ENCODE results near the gene SERINC4.

The SERINC4 gene

GRCh38 chr15:43799209-43799944 lies 643 bp downstream of the SERINC4 start:
- in situ Hi-C loops (cut with MboI; ENCODE audit: low sequenced_read_pairs) = no loop called here

GRCh38 chr15:43796566-43796965 lies 3.5 kb downstream of the SERINC4 start:
- in situ Hi-C loops (cut with MboI; ENCODE audit: low sequenced_read_pairs) = no loop called here

DNA sequence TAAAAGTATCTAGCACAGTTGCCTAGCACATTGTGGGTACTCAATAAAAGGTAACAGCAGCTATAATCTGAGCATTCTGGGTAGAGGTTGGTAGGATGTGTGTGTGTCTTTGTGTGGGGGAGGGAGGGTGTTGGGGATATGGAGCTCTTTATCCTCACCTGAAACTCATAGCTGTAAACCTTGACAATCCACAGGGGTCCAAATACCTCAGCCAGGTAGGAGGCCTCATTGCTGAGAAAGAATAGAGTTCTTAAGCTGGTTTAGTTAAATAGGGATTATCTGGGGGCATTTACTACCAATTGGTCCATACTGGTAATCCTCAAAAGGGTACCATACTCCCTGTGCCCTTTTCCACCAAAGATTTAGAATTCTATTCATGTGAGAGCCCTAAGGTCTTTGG lies 4.0 kb downstream of the SERINC4 start:
- in situ Hi-C loops (cut with MboI; ENCODE audit: low sequenced_read_pairs) = no loop called here

DNA sequence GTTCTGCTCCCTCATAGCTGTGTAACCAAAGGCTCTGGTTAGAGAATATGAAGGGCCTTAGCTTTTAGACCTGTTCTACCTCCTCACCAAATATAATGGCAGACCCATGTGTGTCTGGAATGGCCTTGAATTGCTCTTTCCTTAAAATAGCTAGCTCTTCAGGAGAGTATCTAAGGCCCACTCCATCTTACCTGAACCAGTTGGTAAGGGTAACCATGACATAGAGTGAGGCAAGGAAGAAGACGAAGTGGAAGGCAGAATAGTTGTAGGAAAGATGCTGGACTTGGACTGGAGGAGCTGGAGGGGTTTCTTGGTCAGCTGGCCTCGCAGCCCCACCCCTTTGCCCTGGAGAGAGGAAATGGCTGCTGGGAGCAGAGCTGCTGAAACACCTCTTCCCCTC lies 4.8 kb downstream of the SERINC4 start:
- in situ Hi-C loops (cut with MboI; ENCODE audit: low sequenced_read_pairs) = no loop called here

- in situ Hi-C loops (cut with MboI; ENCODE audit: low sequenced_read_pairs) = no loop called here
Measured at GRCh38 chr15:43794269-43795037, 5.6 kb downstream of the SERINC4 start.

DNA sequence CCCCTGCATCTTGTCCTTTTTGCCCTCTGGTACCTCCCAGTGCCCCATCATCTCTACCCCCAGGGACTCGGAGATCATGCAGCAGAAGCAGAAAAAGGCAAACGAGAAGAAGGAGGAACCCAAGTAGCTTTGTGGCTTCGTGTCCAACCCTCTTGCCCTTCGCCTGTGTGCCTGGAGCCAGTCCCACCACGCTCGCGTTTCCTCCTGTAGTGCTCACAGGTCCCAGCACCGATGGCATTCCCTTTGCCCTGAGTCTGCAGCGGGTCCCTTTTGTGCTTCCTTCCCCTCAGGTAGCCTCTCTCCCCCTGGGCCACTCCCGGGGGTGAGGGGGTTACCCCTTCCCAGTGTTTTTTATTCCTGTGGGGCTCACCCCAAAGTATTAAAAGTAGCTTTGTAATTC lies 6.4 kb downstream of the SERINC4 start:
- in situ Hi-C loops (cut with MboI; ENCODE audit: low sequenced_read_pairs) = no loop called here

GRCh38 chr15:43792761-43793476 lies 7.1 kb downstream of the SERINC4 start:
- in situ Hi-C loops (cut with MboI; ENCODE audit: low sequenced_read_pairs) = no loop called here

DNA sequence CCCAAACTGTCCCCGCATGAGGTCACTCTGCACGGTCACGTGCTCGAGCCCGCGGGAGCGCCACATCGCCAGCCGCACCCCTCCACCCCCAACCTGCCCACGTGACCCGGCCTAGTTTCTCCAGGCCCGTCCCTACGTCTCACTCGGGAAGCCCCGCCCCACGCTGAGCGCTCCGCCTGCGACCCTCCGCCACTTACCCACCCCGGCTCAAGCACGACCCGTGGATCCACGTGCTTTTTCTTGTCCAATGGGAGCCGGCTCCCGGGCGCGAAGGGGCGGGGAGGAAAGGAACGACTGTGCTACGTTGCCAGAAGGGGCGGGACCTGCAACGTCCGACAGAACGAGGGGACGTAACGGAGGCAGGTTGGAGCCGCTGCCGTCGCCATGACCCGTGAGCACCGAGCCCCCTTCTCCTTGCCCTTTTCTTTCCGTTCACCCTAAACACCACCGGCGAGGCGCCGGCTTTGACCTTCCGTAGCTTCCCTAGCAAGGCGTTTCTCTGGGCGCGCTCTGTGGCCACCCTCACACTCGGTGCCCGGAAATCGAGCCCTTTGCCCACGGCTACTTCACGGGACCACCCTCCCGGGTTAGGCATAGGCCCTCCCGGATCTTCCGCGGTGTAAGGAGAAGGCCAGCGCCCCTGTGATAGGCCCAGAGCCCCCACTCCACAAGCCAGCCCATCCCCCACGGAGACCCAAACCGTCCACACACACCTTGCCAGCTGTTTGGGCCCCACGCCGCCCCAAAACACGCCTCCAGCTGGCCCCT lies 7.8 kb downstream of the SERINC4 start, which contains the start of gene SERF2:
Gene SERF2 (plus strand): TSS at position 328 of the 768 bp plus-strand sequence. CDS start 57 bp downstream, at position 385.
- in situ Hi-C loops (cut with MboI; ENCODE audit: low sequenced_read_pairs) = no loop called here

GRCh38 chr15:43789409-43789808 lies 10.6 kb downstream of the SERINC4 start:
- in situ Hi-C loops (cut with MboI; ENCODE audit: low sequenced_read_pairs) = no loop called here

GRCh38 chr15:43779016-43779415 lies 21.0 kb downstream of the SERINC4 start:
- in situ Hi-C loops (cut with MboI; ENCODE audit: low sequenced_read_pairs) = no loop called here

DNA sequence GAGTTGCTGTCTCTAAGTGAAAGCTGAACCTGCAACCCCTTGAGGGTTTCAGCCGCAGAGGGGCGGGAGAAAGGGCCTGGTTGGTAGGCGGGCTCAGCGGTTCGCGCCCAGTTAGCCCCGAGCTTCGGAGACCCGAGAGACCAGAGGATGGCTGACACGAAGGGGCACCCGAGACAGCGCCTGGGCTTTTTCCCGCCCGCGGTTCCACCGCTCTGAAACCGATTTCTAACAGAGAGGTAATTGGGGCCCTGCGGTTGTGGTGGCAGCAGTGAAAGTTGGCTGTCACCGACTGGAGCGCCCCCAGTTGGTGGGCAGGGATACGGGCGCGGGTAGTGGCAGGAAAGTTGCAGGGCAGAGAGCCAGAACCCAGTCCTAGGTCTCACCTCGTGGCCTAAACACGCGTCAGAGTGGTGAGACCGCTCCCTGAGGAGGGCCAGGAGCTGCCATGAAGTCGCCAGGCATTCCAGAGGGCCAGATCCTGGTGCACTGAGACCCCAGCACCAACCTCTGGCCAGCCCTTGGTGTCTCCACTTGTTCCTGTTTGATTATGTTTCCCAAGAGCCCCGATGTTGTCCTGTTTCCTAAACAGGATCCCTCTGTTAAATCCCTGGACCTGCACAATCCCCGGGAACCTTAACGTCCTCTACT lies 22.6 kb downstream of the SERINC4 start:
- in situ Hi-C loops (cut with MboI; ENCODE audit: low sequenced_read_pairs) = no loop called here

DNA sequence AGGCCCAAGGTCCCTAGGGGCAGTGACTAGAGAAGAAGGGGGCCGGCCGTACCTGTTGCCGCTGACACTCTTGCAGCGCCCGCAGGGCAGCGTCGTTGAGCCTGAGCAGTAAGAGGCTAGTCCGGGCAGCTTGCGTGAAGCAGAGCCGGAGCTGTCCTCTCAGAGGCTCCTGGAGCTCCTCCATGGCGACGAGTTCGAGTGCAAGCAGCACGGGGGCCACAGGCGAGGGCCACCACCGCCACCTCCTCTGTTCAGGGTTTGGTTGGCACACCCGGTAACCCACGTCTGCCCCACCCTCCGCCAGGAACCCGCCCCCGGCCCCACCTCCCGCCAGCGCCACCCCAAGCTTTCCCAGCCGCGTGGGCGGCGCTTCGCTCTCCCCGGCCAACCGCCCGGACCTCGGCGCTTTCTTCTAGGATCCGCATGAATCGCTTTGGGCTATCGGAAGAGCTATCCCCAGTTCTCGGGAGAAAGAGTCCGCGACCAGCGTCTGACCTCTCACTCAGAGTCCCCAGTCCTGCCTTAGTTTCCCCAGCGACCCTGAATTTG lies 23.2 kb downstream of the SERINC4 start, which contains the start of gene ELL3:
Gene ELL3 (minus strand): TSS at position 249 of the 549 bp plus-strand sequence. CDS start 65 bp downstream, at position 184.
- in situ Hi-C loops (cut with MboI; ENCODE audit: low sequenced_read_pairs) = no loop called here

GRCh38 chr15:43776101-43776717 lies 23.8 kb downstream of the SERINC4 start:
- in situ Hi-C loops (cut with MboI; ENCODE audit: low sequenced_read_pairs) = no loop called here

GRCh38 chr15:43775411-43775965 lies 24.5 kb downstream of the SERINC4 start:
- in situ Hi-C loops (cut with MboI; ENCODE audit: low sequenced_read_pairs) = no loop called here

DNA sequence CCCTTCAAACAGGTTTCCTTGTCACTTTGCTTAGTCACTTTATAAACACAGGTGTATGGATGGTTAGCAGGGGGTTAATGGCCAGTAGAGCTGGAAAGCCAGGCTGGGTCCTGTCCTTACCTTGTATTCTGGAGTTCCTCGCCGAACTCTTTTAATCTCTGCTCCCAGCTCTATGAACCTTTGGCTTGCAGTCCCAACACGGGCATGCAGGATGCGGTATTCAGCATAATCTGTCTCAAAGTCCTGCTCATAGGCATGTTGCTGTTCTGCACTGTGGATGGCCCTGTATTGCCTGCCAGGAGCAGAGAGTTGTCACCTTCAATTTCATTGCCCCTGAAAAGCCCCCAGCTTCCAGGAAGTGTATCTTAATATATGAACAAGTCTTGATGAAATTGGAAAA lies 26.0 kb downstream of the SERINC4 start:
- in situ Hi-C loops (cut with MboI; ENCODE audit: low sequenced_read_pairs) = no loop called here

GRCh38 chr15:43772624-43773023 lies 27.4 kb downstream of the SERINC4 start:
- in situ Hi-C loops (cut with MboI; ENCODE audit: low sequenced_read_pairs) = no loop called here

DNA sequence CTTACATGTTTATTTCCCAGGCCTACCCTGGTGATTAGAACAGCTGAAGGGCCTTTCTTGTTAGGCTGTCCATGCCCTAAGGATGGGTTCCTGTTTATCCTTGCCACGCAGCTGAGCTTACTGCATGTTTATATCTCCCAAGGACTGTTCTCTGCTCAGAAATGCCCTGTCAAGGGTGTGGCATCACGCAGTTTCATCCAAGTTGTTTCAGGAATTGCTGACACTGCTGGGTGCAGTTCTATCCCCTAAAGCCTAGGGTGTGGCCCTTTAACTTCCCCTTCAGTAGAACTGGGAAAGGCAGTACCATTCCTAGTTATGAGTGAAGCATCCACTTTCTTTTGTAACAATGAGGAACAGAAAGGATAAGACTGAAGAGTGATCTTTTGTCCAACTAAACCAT lies 28.2 kb downstream of the SERINC4 start:
- in situ Hi-C loops (cut with MboI; ENCODE audit: low sequenced_read_pairs) = no loop called here

GRCh38 chr15:43769584-43770228 lies 30.3 kb downstream of the SERINC4 start:
- in situ Hi-C loops (cut with MboI; ENCODE audit: low sequenced_read_pairs) = no loop called here
